Hepatocyte (in vitro differentiated cells): ENCODE results near the gene SLC25A21. TPM values are rescaled to one million over a fixed set of nuclear protein-coding genes. Genes with fewer than 3 reads are reported as not detected.

ENCODE experiments used
- DNase-seq: peaks from one replicate; pipeline ENCODE4 v3.0.0-alpha.2; 2016; ENCODE audit warnings: low spot score
- H2AFZ ChIP-seq: fragments of 200-600 bp; sonication (generic); 2 replicates; pipeline ENCODE4 v1.6.0; 2016; ENCODE audit warnings: antibody characterized with exemption, mild to moderate bottlenecking
- H3K27ac ChIP-seq: fragments of 200-600 bp; sonication (generic); 2 replicates; pipeline ENCODE4 v1.5.1; 2016; ENCODE audit warnings: mild to moderate bottlenecking
- H3K27me3 ChIP-seq: fragments of 200-600 bp; sonication (generic); 2 replicates; pipeline ENCODE4 v1.6.1; 2016
- H3K36me3 ChIP-seq: fragments of 200-600 bp; sonication (generic); replicated peaks from 2 replicates; pipeline ENCODE4 v1.5.1; 2016; ENCODE audit warnings: low read depth; ENCODE audit not compliant: insufficient read depth
- H3K4me1 ChIP-seq: fragments of 200-600 bp; sonication (generic); 2 replicates; pipeline ENCODE4 v1.5.1; 2016; ENCODE audit warnings: mild to moderate bottlenecking, moderate library complexity; ENCODE audit not compliant: insufficient read depth
- H3K4me2 ChIP-seq: fragments of 200-600 bp; sonication (generic); 2 replicates; pipeline ENCODE4 v1.6.0; 2016
- H3K4me3 ChIP-seq: fragments of 200-600 bp; sonication (generic); 2 replicates; pipeline ENCODE4 v1.5.1; 2016; ENCODE audit warnings: mild to moderate bottlenecking
- H3K79me2 ChIP-seq: fragments of 200-600 bp; sonication (generic); 2 replicates; pipeline ENCODE4 v1.6.0; 2017; ENCODE audit warnings: mild to moderate bottlenecking
- H3K9me2 ChIP-seq: fragments of 200-600 bp; sonication (generic); replicated peaks from 2 replicates; pipeline ENCODE4 v1.6.0; 2017; ENCODE audit warnings: mild to moderate bottlenecking; ENCODE audit not compliant: insufficient read depth
- H3K9me3 ChIP-seq: fragments of 200-600 bp; sonication (generic); 2 replicates; pipeline ENCODE4 v1.5.1; 2016; ENCODE audit warnings: low read depth, mild to moderate bottlenecking
- H4K20me1 ChIP-seq: fragments of 200-600 bp; sonication (generic); 2 replicates; pipeline ENCODE4 v1.6.0; 2016; ENCODE audit warnings: mild to moderate bottlenecking; ENCODE audit not compliant: insufficient read depth, poor library complexity, severe bottlenecking
- CTCF ChIP-seq: fragments of 200-600 bp; sonication (generic); IDR thresholded peaks from 2 replicates; pipeline ENCODE4 v1.5.1; 2016; ENCODE audit warnings: antibody characterized with exemption, mild to moderate bottlenecking; ENCODE audit not compliant: poor library complexity
- EZH2 ChIP-seq: fragments of 200-600 bp; sonication (generic); IDR thresholded peaks from 2 replicates; pipeline ENCODE4 v1.6.1; 2016; ENCODE audit warnings: antibody characterized with exemption, mild to moderate bottlenecking, borderline replicate concordance
- EZH2phosphoT487 ChIP-seq: fragments of 200-600 bp; sonication (generic); IDR thresholded peaks from one replicate; pipeline ENCODE4 v1.6.1; 2018; ENCODE audit warnings: antibody characterized with exemption, mild to moderate bottlenecking, low read depth, moderate library complexity; ENCODE audit not compliant: unreplicated experiment, severe bottlenecking
- WGBS: methylation state at CpG from one replicate; pipeline ENCODE4 v1.1.6; 2016; ENCODE audit warnings: low lambda C conversion rate; ENCODE audit errors: missing lambda C conversion rate; 5-methylcytosine and 5-hydroxymethylcytosine counted together
- polyA plus RNA-seq: library from polyadenylated mRNA; unstranded; fragments of >200 nt; fragmentation: Nextera tagmentation; extraction: Ambion mirVana; gene quantifications from 2 replicates; pipeline ENCODE4 v1.2.1, GENCODE V29; 2016
- total RNA-seq: library from RNA; depleted of rRNA; stranded (reverse); fragments of >200 nt; gene quantifications from 2 replicates; pipeline ENCODE4 v1.2.3, GENCODE V29; 2014

SLC25A21 gene
- total and polyA plus RNA-seq, 2 experiments from 2014 or later = 1.4 to 1.6 TPM

DNA sequence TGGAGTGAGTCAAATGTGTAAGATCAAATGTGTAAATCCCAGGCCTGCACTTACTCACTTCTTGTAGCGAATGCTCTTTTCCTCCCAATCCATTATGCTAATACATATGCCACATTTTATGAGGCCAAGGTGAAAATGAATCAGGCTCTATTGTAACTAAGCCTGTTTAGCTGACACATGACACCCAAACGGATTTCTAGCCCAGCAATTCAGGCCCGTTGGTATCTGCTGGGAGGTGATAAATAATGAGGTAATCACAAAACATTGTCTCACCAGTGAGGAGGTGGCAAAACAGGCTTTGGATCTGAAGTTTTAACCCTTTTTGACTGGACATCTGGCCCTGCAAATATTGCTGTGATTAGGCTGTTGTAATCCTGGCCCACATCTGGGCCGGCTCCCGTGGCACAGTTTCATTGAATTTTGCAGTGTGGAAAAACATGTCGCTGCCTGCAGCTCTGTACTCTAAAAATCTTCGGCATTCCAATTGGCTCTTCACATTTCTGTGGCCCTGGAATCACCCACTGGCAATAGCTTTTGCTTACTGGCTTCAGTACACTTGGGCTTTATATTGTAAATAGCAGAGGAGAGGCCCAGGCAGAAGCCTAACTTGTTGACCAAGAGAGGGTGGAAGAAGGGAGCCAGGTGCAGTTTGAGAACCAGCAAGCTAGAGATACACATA is 404.7 kb downstream of the SLC25A21 start:
- Histone ChIP-seq H3K4me2 (no peak overlapping the region), H3K36me3 (no peaks in the 10 kb centered on the region), H3K4me3 (no peak overlapping the region), H4K20me1 (no peaks in the 10 kb centered on the region), H3K27ac (no peak overlapping the region), H3K79me2 (no peaks in the 10 kb centered on the region), H3K27me3 (no peaks in the 10 kb centered on the region), H3K4me1 (no peaks in the 10 kb centered on the region), H2AFZ (no peak overlapping the region), H3K9me2 (no peaks in the 10 kb centered on the region), H3K9me3 (no peaks in the 10 kb centered on the region)
- WGBS = 48% methylated on average over 7 of the region's 7 CpGs
- no peak for DNase-seq
- TF ChIP-seq EZH2phosphoT487 (no peak), EZH2 (no peak), CTCF (no peak)

DNA sequence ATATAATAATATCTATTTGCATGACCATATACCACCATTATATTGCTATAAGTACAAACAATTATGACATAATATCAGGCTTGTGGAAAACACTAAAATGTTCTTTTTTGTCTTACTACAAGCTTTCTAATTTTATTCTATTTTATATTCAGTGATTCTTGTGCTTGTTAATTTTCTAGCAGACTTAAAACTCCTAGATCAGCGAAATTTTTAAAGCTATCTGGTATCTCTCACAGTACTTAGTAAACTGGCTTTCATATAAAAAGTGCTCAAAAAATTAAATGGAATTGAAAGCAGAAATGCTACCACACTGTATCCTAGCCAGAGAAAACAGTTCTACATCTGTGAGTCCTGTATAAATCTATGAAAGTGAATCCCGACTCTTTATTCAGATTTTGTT is 405.4 kb downstream of the SLC25A21 start:
- Histone ChIP-seq H3K27me3 (no peaks in the 10 kb centered on the region), H3K9me2 (no peaks in the 10 kb centered on the region), H3K36me3 (no peaks in the 10 kb centered on the region), H3K4me3 (no peak overlapping the region), H4K20me1 (no peaks in the 10 kb centered on the region), H3K4me1 (no peaks in the 10 kb centered on the region), H3K4me2 (no peak overlapping the region), H3K9me3 (no peaks in the 10 kb centered on the region), H3K27ac (no peak overlapping the region), H3K79me2 (no peaks in the 10 kb centered on the region), H2AFZ (no peak overlapping the region)
- no peak for DNase-seq
- no peak for TF ChIP-seq EZH2phosphoT487
- TF ChIP-seq CTCF = no peak
- no peak for TF ChIP-seq EZH2
- 90% methylated on average over 2 of the region's 2 CpGs for WGBS

GRCh38 chr14:36757734-36758601 is 414.4 kb downstream of the SLC25A21 start:
- H3K79me2 ChIP-seq = no peaks in the 10 kb centered on the region
- H3K36me3 ChIP-seq = no peaks in the 10 kb centered on the region
- no peak overlapping the region for H2AFZ ChIP-seq
- WGBS = 84% methylated on average over 6 of the region's 6 CpGs
- no peak for DNase-seq
- no peak overlapping the region for H3K27ac ChIP-seq
- TF ChIP-seq EZH2 = no peak
- H3K4me1 ChIP-seq = no peaks in the 10 kb centered on the region
- H3K27me3 ChIP-seq = no peaks in the 10 kb centered on the region
- no peak overlapping the region for H3K4me2 ChIP-seq
- H3K4me3 ChIP-seq = no peak overlapping the region
- no peaks in the 10 kb centered on the region for H3K9me2 ChIP-seq
- no peaks in the 10 kb centered on the region for H4K20me1 ChIP-seq
- H3K9me3 ChIP-seq = no peaks in the 10 kb centered on the region

DNA sequence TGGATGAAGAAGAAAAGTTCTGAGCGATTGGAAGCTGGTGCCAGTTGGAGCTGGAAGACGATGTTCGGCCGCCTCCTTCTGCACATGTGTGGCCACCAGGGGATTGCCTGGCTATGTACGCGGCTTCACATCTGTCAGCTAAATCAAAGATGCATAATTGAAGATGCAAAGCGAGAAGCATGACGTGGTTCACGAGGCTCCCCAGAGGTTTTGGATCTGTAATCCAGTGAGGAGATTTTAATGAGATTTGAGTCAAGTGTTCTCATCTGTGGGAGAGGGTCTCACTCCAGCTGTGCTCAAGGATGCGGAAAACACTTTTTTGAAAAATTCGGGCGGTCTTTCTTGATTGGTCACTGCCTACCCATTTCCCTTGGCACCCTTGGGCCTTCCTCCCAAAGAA is 416.2 kb downstream of the SLC25A21 start:
- H3K4me3 ChIP-seq = no peak overlapping the region
- WGBS = 98% methylated on average over 12 of the region's 12 CpGs
- no peaks in the 10 kb centered on the region for H3K9me2 ChIP-seq
- no peaks in the 10 kb centered on the region for H4K20me1 ChIP-seq
- no peak overlapping the region for H3K4me2 ChIP-seq
- H3K9me3 ChIP-seq = no peaks in the 10 kb centered on the region
- H3K27me3 ChIP-seq = no peaks in the 10 kb centered on the region
- H3K79me2 ChIP-seq = no peaks in the 10 kb centered on the region
- H2AFZ ChIP-seq = no peak overlapping the region
- no peak for DNase-seq
- no peak for TF ChIP-seq EZH2
- no peak for TF ChIP-seq EZH2phosphoT487
- no peak for TF ChIP-seq CTCF
- H3K4me1 ChIP-seq = no peaks in the 10 kb centered on the region
- H3K27ac ChIP-seq = no peak overlapping the region
- H3K36me3 ChIP-seq = no peaks in the 10 kb centered on the region
